ENCODE results near the gene DUSP3. TPM values are rescaled to one million over a fixed set of nuclear protein-coding genes. Genes with fewer than 3 reads are reported as not detected.

The DUSP3 gene
- total and polyA plus RNA-seq, 4 donors, result 68.3 to 123 (median 111) TPM

- H3K27ac ChIP-seq (ENCODE audit: low read depth in 1 of 2, low read length in 2 of 2), result no peak overlapping the region
- intact Hi-C loops (cut with DNase I), result no loop called here
- no peaks in the 10 kb centered on the region for H3K27me3 ChIP-seq (ENCODE audit: control insufficient read depth in 1 of 2, insufficient read depth in 2 of 2, low read length in 1 of 2)
- ATAC-seq (ENCODE audit: low FRiP score) (no peak), DNase-seq (peak; percentile 75 to 82)
- no peaks in the 10 kb centered on the region for H3K9me3 ChIP-seq (ENCODE audit: control insufficient read depth, low read length)
- H3K36me3 ChIP-seq (ENCODE audit: control insufficient read depth in 1 of 2, insufficient read depth in 2 of 2, low read length in 1 of 2), result no peaks in the 10 kb centered on the region
- peaks cover 0 to 3% of the 10 kb centered on the region in 2 donors for H3K4me1 ChIP-seq (ENCODE audit: control insufficient read depth in 1 of 2, insufficient read depth in 2 of 2, low read length in 2 of 2)
- whole genome bisulfite sequencing, 2 donors, result 50 to 54% methylated on average over 6 of the region's 6 CpGs
- H3K4me3 ChIP-seq (ENCODE audit: low read length in 2 of 2), result no peak overlapping the region
These were observed 54.9 kb downstream of the DUSP3 start for GRCh38 chr17:43723697-43724359.

- no peaks in the 10 kb centered on the region for H3K27me3 ChIP-seq (ENCODE audit: control insufficient read depth in 1 of 2, insufficient read depth in 2 of 2, low read length in 1 of 2)
- intact Hi-C loops (cut with DNase I), result no loop called here
- WGBS, 2 donors, result 88 to 89% methylated on average over 8 of the region's 8 CpGs
- DNase-seq, result no peak
- H3K36me3 ChIP-seq (ENCODE audit: control insufficient read depth in 1 of 2, insufficient read depth in 2 of 2, low read length in 1 of 2), result no peaks in the 10 kb centered on the region
- H3K9me3 ChIP-seq (ENCODE audit: control insufficient read depth, low read length), result no peaks in the 10 kb centered on the region
- no peak overlapping the region for H3K4me3 ChIP-seq (ENCODE audit: low read length in 2 of 2)
- no peak for ATAC-seq (ENCODE audit: low FRiP score)
- H3K4me1 ChIP-seq (ENCODE audit: control insufficient read depth in 1 of 2, insufficient read depth in 2 of 2, low read length in 2 of 2), result peaks cover 0 to 3% of the 10 kb centered on the region in 2 donors
- H3K27ac ChIP-seq (ENCODE audit: low read depth in 1 of 2, low read length in 2 of 2), result no peak overlapping the region
These were observed 55.7 kb downstream of the DUSP3 start for GRCh38 chr17:43722870-43723665.

- WGBS, 2 donors, result 98% methylated on average over 3 of the region's 3 CpGs
- intact Hi-C loops (cut with DNase I), result no loop called here
- ATAC-seq (ENCODE audit: low FRiP score), result no peak
- Histone ChIP-seq H3K36me3 (ENCODE audit: control insufficient read depth in 1 of 2, insufficient read depth in 2 of 2, low read length in 1 of 2) (no peaks in the 10 kb centered on the region), H3K4me1 (ENCODE audit: control insufficient read depth in 1 of 2, insufficient read depth in 2 of 2, low read length in 2 of 2) (peaks cover 0 to 3% of the 10 kb centered on the region in 2 donors), H3K9me3 (ENCODE audit: control insufficient read depth, low read length) (no peaks in the 10 kb centered on the region), H3K4me3 (ENCODE audit: low read length in 2 of 2) (no peak overlapping the region), H3K27me3 (ENCODE audit: control insufficient read depth in 1 of 2, insufficient read depth in 2 of 2, low read length in 1 of 2) (no peaks in the 10 kb centered on the region), H3K27ac (ENCODE audit: low read depth in 1 of 2, low read length in 2 of 2) (peak overlapping the region in 1 of 2 donors; percentile 1)
- no peak for DNase-seq
These were observed 56.5 kb downstream of the DUSP3 start for GRCh38 chr17:43722269-43722619.

- no peaks in the 10 kb centered on the region for H3K9me3 ChIP-seq (ENCODE audit: control insufficient read depth, low read length)
- H3K36me3 ChIP-seq (ENCODE audit: control insufficient read depth in 1 of 2, insufficient read depth in 2 of 2, low read length in 1 of 2), result no peaks in the 10 kb centered on the region
- H3K27ac ChIP-seq (ENCODE audit: low read depth in 1 of 2, low read length in 2 of 2), result peak overlapping the region in 1 of 2 donors; percentile 7
These were observed 57.1 kb downstream of the DUSP3 start for GRCh38 chr17:43721537-43722268.

GRCh38 chr17:43720311-43721060 lies 58.3 kb downstream of the DUSP3 start:
- WGBS, 2 donors, result 1 to 3% methylated on average over 59 to 64 of the region's 64 CpGs

More at GRCh38 chr17:43721537-43722268, 57.1 kb downstream of the DUSP3 start:
- WGBS, 2 donors, result 83 to 86% methylated on average over 4 of the region's 4 CpGs
- H3K4me3 ChIP-seq (ENCODE audit: low read length in 2 of 2), result no peak overlapping the region
- H3K27me3 ChIP-seq (ENCODE audit: control insufficient read depth in 1 of 2, insufficient read depth in 2 of 2, low read length in 1 of 2), result no peaks in the 10 kb centered on the region
- no peak for ATAC-seq (ENCODE audit: low FRiP score)
- DNase-seq, result no peak
- H3K4me1 ChIP-seq (ENCODE audit: control insufficient read depth in 1 of 2, insufficient read depth in 2 of 2, low read length in 2 of 2), result peaks cover 0 to 3% of the 10 kb centered on the region in 2 donors
- intact Hi-C loops (cut with DNase I), result no loop called here

GRCh38 chr17:43719578-43719977 lies 59.2 kb downstream of the DUSP3 start:
- Histone ChIP-seq H3K27me3 (ENCODE audit: control insufficient read depth in 1 of 2, insufficient read depth in 2 of 2, low read length in 1 of 2) (no peaks in the 10 kb centered on the region), H3K9me3 (ENCODE audit: control insufficient read depth, low read length) (no peaks in the 10 kb centered on the region), H3K36me3 (ENCODE audit: control insufficient read depth in 1 of 2, insufficient read depth in 2 of 2, low read length in 1 of 2) (no peaks in the 10 kb centered on the region), H3K27ac (ENCODE audit: low read depth in 1 of 2, low read length in 2 of 2) (no peak overlapping the region), H3K4me3 (ENCODE audit: low read length in 2 of 2) (no peak overlapping the region), H3K4me1 (ENCODE audit: control insufficient read depth in 1 of 2, insufficient read depth in 2 of 2, low read length in 2 of 2) (peaks cover 0 to 3% of the 10 kb centered on the region in 2 donors)
- DNase-seq (no peak), ATAC-seq (ENCODE audit: low FRiP score) (no peak)
- intact Hi-C loops (cut with DNase I), result no loop called here
- WGBS, 2 donors, result 47 to 53% methylated on average over 3 of the region's 3 CpGs

More at GRCh38 chr17:43720311-43721060, 58.3 kb downstream of the DUSP3 start:
- intact Hi-C loops (cut with DNase I), result no loop called here
- H3K4me3 ChIP-seq (ENCODE audit: low read length in 2 of 2), result peak overlapping the region in 1 of 2 donors; percentile 3
- no peaks in the 10 kb centered on the region for H3K27me3 ChIP-seq (ENCODE audit: control insufficient read depth in 1 of 2, insufficient read depth in 2 of 2, low read length in 1 of 2)
- peak overlapping the region; percentile 33 to 95 for H3K27ac ChIP-seq (ENCODE audit: low read depth in 1 of 2, low read length in 2 of 2)
- H3K4me1 ChIP-seq (ENCODE audit: control insufficient read depth in 1 of 2, insufficient read depth in 2 of 2, low read length in 2 of 2), result peaks cover 0 to 3% of the 10 kb centered on the region in 2 donors
- DNase-seq (peak; percentile 92 to 94), ATAC-seq (ENCODE audit: low FRiP score) (peak; percentile 93)
- no peaks in the 10 kb centered on the region for H3K9me3 ChIP-seq (ENCODE audit: control insufficient read depth, low read length)
- H3K36me3 ChIP-seq (ENCODE audit: control insufficient read depth in 1 of 2, insufficient read depth in 2 of 2, low read length in 1 of 2), result no peaks in the 10 kb centered on the region

- H3K9me3 ChIP-seq (ENCODE audit: control insufficient read depth, low read length), result no peaks in the 10 kb centered on the region
- no peaks in the 10 kb centered on the region for H3K27me3 ChIP-seq (ENCODE audit: control insufficient read depth in 1 of 2, insufficient read depth in 2 of 2, low read length in 1 of 2)
- H3K4me1 ChIP-seq (ENCODE audit: control insufficient read depth in 1 of 2, insufficient read depth in 2 of 2, low read length in 2 of 2), result no peaks in the 10 kb centered on the region
- H3K27ac ChIP-seq (ENCODE audit: low read depth in 1 of 2, low read length in 2 of 2), result no peak overlapping the region
- no peak overlapping the region for H3K4me3 ChIP-seq (ENCODE audit: low read length in 2 of 2)
- no peak for ATAC-seq (ENCODE audit: low FRiP score)
- 91 to 93% methylated on average over 5 of the region's 5 CpGs for WGBS, 2 donors
- intact Hi-C loops (cut with DNase I), result no loop called here
- H3K36me3 ChIP-seq (ENCODE audit: control insufficient read depth in 1 of 2, insufficient read depth in 2 of 2, low read length in 1 of 2), result no peaks in the 10 kb centered on the region
- no peak for DNase-seq
These were observed 60.2 kb downstream of the DUSP3 start for GRCh38 chr17:43718544-43718943.

GRCh38 chr17:43717913-43718312 lies 60.9 kb downstream of the DUSP3 start:
- H3K27ac ChIP-seq (ENCODE audit: low read depth in 1 of 2, low read length in 2 of 2), result no peak overlapping the region
- H3K4me3 ChIP-seq (ENCODE audit: low read length in 2 of 2), result no peak overlapping the region
- H3K27me3 ChIP-seq (ENCODE audit: control insufficient read depth in 1 of 2, insufficient read depth in 2 of 2, low read length in 1 of 2), result no peaks in the 10 kb centered on the region
- ATAC-seq (ENCODE audit: low FRiP score) (no peak), DNase-seq (no peak)
- H3K9me3 ChIP-seq (ENCODE audit: control insufficient read depth, low read length), result no peaks in the 10 kb centered on the region
- 68 to 76% methylated on average over 6 of the region's 6 CpGs for WGBS, 2 donors
- H3K36me3 ChIP-seq (ENCODE audit: control insufficient read depth in 1 of 2, insufficient read depth in 2 of 2, low read length in 1 of 2), result no peaks in the 10 kb centered on the region
- H3K4me1 ChIP-seq (ENCODE audit: control insufficient read depth in 1 of 2, insufficient read depth in 2 of 2, low read length in 2 of 2), result no peaks in the 10 kb centered on the region
- intact Hi-C loops (cut with DNase I), result no loop called here
